ENCODE results near the gene LRRC28. TPM values are rescaled to one million over a fixed set of nuclear protein-coding genes. Genes with fewer than 3 reads are reported as not detected.

LRRC28 gene
- total and polyA plus RNA-seq, 9 of the 15 experiments (the other 6 are each of a cell fraction or from before 2014, with no cell fraction given), result 5.5 to 17.4 (median 7.9) TPM

DNA sequence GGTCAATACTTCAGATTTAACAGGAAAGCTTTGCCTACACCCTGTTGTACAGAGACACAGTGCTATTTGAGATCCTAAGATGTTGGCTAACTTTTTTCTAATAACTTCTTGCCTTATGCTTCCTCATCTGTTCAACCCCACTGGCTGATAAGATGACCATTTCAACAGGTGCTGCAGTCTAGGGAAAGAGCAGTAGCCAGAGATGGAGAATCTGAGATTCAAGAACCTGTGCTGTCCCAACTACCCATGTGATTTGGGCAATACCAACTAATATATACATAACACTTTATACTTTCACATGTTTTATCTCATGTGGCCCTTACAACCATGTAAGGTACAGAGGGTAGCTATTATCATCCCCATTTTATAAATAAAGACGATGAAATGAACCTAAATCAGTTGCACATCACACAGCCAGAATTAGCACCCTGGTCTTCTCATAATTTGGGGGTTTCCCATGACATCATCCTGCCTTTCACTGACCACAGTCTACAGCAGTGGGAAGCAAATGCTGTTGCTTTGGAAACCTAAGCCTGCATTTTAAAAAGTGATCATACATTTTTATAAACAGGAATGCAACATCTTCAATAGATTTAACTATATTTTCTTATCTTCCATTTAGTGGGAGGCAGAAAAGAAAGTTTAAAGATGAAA lies 11.6 kb upstream of the LRRC28 start (continued):
- TF ChIP-seq, protein P1, sequence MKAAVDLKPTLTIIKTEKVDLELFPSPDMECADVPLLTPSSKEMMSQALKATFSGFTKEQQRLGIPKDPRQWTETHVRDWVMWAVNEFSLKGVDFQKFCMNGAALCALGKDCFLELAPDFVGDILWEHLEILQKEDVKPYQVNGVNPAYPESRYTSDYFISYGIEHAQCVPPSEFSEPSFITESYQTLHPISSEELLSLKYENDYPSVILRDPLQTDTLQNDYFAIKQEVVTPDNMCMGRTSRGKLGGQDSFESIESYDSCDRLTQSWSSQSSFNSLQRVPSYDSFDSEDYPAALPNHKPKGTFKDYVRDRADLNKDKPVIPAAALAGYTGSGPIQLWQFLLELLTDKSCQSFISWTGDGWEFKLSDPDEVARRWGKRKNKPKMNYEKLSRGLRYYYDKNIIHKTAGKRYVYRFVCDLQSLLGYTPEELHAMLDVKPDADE (conservative IDR thresholded peaks at IDR 0.05; ENCODE audit: control insufficient read depth, low read depth, low read length), result no peak
- TF ChIP-seq MEF2A (IDR thresholded peaks at IDR 0.05; ENCODE audit: control insufficient read depth, low read depth, low read length), result no peak

DNA sequence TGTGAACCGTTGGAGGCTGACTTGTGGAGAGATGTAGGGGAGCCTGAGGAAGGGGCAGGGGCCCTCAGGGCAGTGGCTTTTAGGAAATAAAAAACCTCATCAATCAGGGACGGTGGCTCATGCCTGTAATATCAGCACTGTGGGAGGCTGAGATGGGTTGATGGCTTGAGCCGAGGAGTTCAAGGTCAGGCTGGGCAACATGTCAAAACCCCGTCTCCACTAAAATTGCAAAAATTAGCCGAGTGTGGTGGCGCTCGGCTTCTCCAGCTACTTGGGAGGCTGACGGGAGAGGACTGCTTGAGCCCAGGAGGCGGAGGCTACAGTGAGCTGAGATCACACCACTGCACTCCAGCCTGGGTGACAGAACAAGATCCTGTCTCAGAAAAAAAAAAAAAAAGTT lies 9.5 kb upstream of the LRRC28 start:
- FAIRE-seq (no peak), ATAC-seq (no peak), DNase-seq (ENCODE audit: extremely low read depth in 1 of 4, low spot score in 3 of 4) (no peak)
- ChIA-PET CTCF (ENCODE audit: low intra/inter-chr PET ratio) (no interaction called here), POLR2A (interaction anchor here (0.6 kb wide), 2 partner anchors 67 to 614 kb away, joined by 3 to 4 read pairs; no protein-coding TSS in a partner anchor)
- WGBS (ENCODE audit: insufficient coverage, low coverage, missing lambda C conversion rate), result 24% methylated on average over 9 of the region's 9 CpGs
- no peaks in the 10 kb centered on the region for H3K79me2 ChIP-seq (ENCODE audit: control insufficient read depth, insufficient read depth, low read length)
- H3K36me3 ChIP-seq (ENCODE audit: control insufficient read depth, insufficient read depth, low read length), result no peaks in the 10 kb centered on the region
- no peaks in the 10 kb centered on the region for H3K27me3 ChIP-seq (ENCODE audit: control insufficient read depth in 2 of 2, insufficient read depth in 2 of 2, low read length in 2 of 2)
- H3K4me2 ChIP-seq (ENCODE audit: insufficient read depth, low read length), result no peak overlapping the region
- H3K9me1 ChIP-seq (ENCODE audit: control insufficient read depth, insufficient read depth, low read length), result no peaks in the 10 kb centered on the region
- no TSS peak for BruUV-seq (replicated peaks)
- H3K27ac ChIP-seq (ENCODE audit: extremely low read depth, low read depth, low read length), result no peak overlapping the region
- in situ Hi-C loops (cut with MboI), result no loop called here
- TF ChIP-seq TEAD1 (CRISPR knock-in tag; IDR thresholded peaks at IDR 0.05), result no peak
- H3K9me3 ChIP-seq (replicated peaks; ENCODE audit: control insufficient read depth, insufficient read depth, low read depth, low read length), result no peaks in the 10 kb centered on the region
- H3K4me3 ChIP-seq, result no peak overlapping the region
- H2AFZ ChIP-seq (ENCODE audit: low read depth, low read length), result no peak overlapping the region
- no peaks in the 10 kb centered on the region for H4K20me1 ChIP-seq (replicated peaks; ENCODE audit: control insufficient read depth, insufficient read depth, low read length)
- H3K9ac ChIP-seq (ENCODE audit: insufficient read depth in 1 of 2, low read depth in 2 of 2, low read length in 2 of 2), result no peak overlapping the region
- intact Hi-C loops (cut with micrococcal nuclease), result no loop called here
- H3K4me1 ChIP-seq (replicated peaks in 1 of 2; ENCODE audit: control insufficient read depth in 2 of 2, insufficient read depth in 2 of 2, low read length in 2 of 2), result no peaks in the 10 kb centered on the region

Data from K562 (cell line).